ENCODE measurements around the gene ARMC2. TPM values are rescaled to one million over a fixed set of nuclear protein-coding genes. Genes with fewer than 3 reads are reported as not detected.
"Not testable (repeated sequence)": the region's sequence is repeated elsewhere in the genome, so short reads cannot be mapped to it uniquely, and the experiment has no call there.

The ARMC2 gene
- total and polyA plus RNA-seq, 4 donors, result 5.3 to 20.7 (median 8.9) TPM

DNA sequence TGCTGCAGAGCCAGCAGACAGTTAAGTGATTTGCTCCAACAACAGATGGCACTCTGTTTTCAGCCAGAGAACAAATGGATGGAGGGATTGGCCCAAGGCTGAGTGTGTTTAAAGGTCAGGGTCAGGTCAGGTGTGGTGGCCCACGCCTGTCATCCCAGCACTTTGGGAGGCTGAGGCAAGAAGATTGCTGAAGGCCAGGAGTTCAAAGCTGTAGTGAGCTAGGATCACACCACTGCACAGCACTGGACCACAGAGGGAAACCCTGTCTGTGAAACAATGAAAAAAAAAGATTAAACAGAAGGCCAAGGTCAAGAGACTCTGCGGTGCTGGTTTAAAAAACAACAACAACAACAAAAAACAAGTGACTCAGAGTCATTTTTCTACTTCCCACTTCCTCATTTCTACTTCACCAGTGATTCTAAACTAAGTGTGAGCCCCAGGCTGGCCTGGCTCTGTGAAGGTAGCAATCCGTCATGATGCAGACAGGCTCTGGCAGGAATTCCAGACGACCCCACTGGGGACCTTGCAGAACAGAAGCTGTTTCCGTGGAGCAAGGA is 42.5 kb upstream of the ARMC2 start:
- no peak for ATAC-seq (ENCODE audit: low FRiP score)
- Histone ChIP-seq H3K4me3 (ENCODE audit: low read length in 2 of 2) (no peak overlapping the region), H3K27me3 (ENCODE audit: control insufficient read depth in 1 of 2, insufficient read depth in 2 of 2, low read length in 1 of 2) (no peaks in the 10 kb centered on the region), H3K36me3 (ENCODE audit: control insufficient read depth in 1 of 2, insufficient read depth in 2 of 2, low read length in 1 of 2) (no peaks in the 10 kb centered on the region), H3K27ac (ENCODE audit: low read depth in 1 of 2, low read length in 2 of 2) (peak overlapping the region in 1 of 2 donors; percentile 2), H3K4me1 (ENCODE audit: control insufficient read depth in 1 of 2, insufficient read depth in 2 of 2, low read length in 2 of 2) (no peaks in the 10 kb centered on the region), H3K9me3 (ENCODE audit: control insufficient read depth, low read length) (no peaks in the 10 kb centered on the region)
- WGBS, 2 donors, result 44 to 45% methylated on average over 5 of the region's 5 CpGs
- no peak for DNase-seq
- intact Hi-C loops (cut with DNase I), result no loop called here

DNA sequence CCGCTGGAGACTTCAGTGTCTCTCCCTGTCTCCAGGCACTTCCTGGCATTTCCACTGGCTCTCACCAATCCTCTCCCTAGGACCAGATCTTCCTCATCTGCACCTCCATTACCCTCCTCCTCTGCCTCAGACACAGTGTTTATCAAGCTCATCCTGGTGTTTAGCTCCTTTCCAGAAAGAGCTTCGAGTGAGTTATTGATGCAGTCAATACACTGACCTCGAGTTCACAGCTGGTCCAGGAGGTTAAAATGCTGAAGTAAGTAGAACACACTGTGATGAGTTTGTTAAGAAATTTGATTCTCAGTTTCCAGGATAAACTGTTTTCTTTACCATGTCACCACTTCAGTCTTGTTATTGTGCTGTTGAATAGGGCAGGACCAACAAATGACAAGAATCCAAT is 42.1 kb upstream of the ARMC2 start:
- intact Hi-C loops (cut with DNase I), result no loop called here
- H3K27ac ChIP-seq (ENCODE audit: low read depth in 1 of 2, low read length in 2 of 2), result peak overlapping the region in 1 of 2 donors; percentile 2
- 36 to 63% methylated on average over 3 of the region's 3 CpGs for WGBS, 2 donors
- no peaks in the 10 kb centered on the region for H3K4me1 ChIP-seq (ENCODE audit: control insufficient read depth in 1 of 2, insufficient read depth in 2 of 2, low read length in 2 of 2)
- H3K36me3 ChIP-seq (ENCODE audit: control insufficient read depth in 1 of 2, insufficient read depth in 2 of 2, low read length in 1 of 2), result no peaks in the 10 kb centered on the region
- H3K9me3 ChIP-seq (ENCODE audit: control insufficient read depth, low read length), result no peaks in the 10 kb centered on the region
- H3K4me3 ChIP-seq (ENCODE audit: low read length in 2 of 2), result no peak overlapping the region
- DNase-seq, result no peak
- ATAC-seq (ENCODE audit: low FRiP score), result no peak
- no peaks in the 10 kb centered on the region for H3K27me3 ChIP-seq (ENCODE audit: control insufficient read depth in 1 of 2, insufficient read depth in 2 of 2, low read length in 1 of 2)

DNA sequence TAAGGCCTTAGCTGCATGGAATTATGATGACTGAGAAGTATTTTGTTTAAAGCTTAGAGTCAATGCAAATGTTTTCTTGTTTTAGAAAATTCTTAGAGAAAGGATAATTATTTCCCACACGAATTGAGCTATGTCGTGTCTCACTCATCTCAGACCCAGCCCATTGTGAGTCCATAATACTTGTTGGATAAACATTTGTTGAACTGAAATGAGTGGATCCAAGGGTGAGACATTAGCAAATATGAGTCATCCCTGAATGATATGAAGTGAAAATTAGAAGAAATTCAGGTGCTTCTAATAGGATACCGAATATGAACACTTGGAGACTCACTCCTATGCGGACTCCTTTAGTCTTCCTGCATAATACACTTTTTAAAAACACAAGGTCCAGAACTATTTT is 41.6 kb upstream of the ARMC2 start:
- H3K4me1 ChIP-seq (ENCODE audit: control insufficient read depth in 1 of 2, insufficient read depth in 2 of 2, low read length in 2 of 2), result no peaks in the 10 kb centered on the region
- DNase-seq (no peak), ATAC-seq (ENCODE audit: low FRiP score) (no peak)
- H3K27me3 ChIP-seq (ENCODE audit: control insufficient read depth in 1 of 2, insufficient read depth in 2 of 2, low read length in 1 of 2), result no peaks in the 10 kb centered on the region
- H3K9me3 ChIP-seq (ENCODE audit: control insufficient read depth, low read length), result no peaks in the 10 kb centered on the region
- no peak overlapping the region for H3K4me3 ChIP-seq (ENCODE audit: low read length in 2 of 2)
- 85 to 86% methylated on average over 4 of the region's 4 CpGs for WGBS, 2 donors
- H3K27ac ChIP-seq (ENCODE audit: low read depth in 1 of 2, low read length in 2 of 2), result no peak overlapping the region
- intact Hi-C loops (cut with DNase I), result no loop called here
- H3K36me3 ChIP-seq (ENCODE audit: control insufficient read depth in 1 of 2, insufficient read depth in 2 of 2, low read length in 1 of 2), result no peaks in the 10 kb centered on the region

DNA sequence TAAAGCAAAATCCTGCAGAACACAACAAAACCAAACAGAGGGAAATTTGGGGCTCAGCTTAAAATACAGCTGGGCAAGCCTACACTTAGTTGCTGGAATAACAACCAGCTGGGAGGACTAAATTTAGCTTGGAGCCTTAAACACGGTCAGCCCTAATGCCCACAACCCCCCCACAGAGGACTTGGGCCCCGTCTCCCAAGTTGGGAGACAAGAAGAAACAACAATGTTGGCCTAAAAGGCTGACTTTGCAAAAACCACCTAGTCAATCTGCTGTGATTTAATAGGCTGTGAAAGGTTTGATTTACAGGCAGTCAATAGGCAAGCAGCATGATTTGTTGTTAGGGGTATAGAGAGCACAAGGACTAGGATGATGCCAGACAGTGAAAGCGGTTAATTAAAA is 40.3 kb upstream of the ARMC2 start:
- WGBS, 2 donors, result 34 to 37% methylated on average over 3 of the region's 3 CpGs

DNA sequence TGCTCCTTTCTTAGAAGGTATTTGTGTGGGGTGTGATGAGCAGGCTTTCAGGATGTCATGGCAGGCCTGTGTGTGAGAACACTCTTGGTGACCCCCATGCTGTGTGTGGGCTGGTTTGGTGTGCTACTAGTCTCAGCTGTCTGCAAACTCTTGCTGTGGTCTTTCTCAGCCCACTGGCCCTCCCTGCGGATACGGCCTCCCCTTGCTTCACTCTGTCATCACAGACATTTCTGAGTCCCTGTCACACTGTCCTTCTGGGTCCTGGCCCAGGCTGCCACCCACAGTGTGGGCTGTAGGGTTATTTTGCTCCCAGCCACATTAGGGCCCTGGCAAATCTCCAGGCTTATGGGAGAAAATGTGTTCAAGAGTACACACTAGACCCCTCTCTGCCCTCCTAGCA is 39.0 kb upstream of the ARMC2 start:
- Histone ChIP-seq H3K4me3 (ENCODE audit: low read length in 2 of 2) (no peak overlapping the region), H3K4me1 (ENCODE audit: control insufficient read depth in 1 of 2, insufficient read depth in 2 of 2, low read length in 2 of 2) (no peaks in the 10 kb centered on the region), H3K9me3 (ENCODE audit: control insufficient read depth, low read length) (no peaks in the 10 kb centered on the region), H3K27ac (ENCODE audit: low read depth in 1 of 2, low read length in 2 of 2) (no peak overlapping the region), H3K27me3 (ENCODE audit: control insufficient read depth in 1 of 2, insufficient read depth in 2 of 2, low read length in 1 of 2) (no peaks in the 10 kb centered on the region), H3K36me3 (ENCODE audit: control insufficient read depth in 1 of 2, insufficient read depth in 2 of 2, low read length in 1 of 2) (no peaks in the 10 kb centered on the region)
- ATAC-seq (ENCODE audit: low FRiP score) (no peak), DNase-seq (no peak)
- intact Hi-C loops (cut with DNase I), result no loop called here
- 88 to 97% methylated on average over 2 of the region's 2 CpGs for WGBS, 2 donors

More for the DNA sequence above, 40.3 kb upstream of the ARMC2 start:
- Histone ChIP-seq H3K36me3 (ENCODE audit: control insufficient read depth in 1 of 2, insufficient read depth in 2 of 2, low read length in 1 of 2) (no peaks in the 10 kb centered on the region), H3K4me1 (ENCODE audit: control insufficient read depth in 1 of 2, insufficient read depth in 2 of 2, low read length in 2 of 2) (no peaks in the 10 kb centered on the region), H3K27me3 (ENCODE audit: control insufficient read depth in 1 of 2, insufficient read depth in 2 of 2, low read length in 1 of 2) (no peaks in the 10 kb centered on the region), H3K4me3 (ENCODE audit: low read length in 2 of 2) (no peak overlapping the region), H3K27ac (ENCODE audit: low read depth in 1 of 2, low read length in 2 of 2) (no peak overlapping the region), H3K9me3 (ENCODE audit: control insufficient read depth, low read length) (no peaks in the 10 kb centered on the region)
- intact Hi-C loops (cut with DNase I), result no loop called here
- DNase-seq, result no peak
- ATAC-seq (ENCODE audit: low FRiP score), result no peak

DNA sequence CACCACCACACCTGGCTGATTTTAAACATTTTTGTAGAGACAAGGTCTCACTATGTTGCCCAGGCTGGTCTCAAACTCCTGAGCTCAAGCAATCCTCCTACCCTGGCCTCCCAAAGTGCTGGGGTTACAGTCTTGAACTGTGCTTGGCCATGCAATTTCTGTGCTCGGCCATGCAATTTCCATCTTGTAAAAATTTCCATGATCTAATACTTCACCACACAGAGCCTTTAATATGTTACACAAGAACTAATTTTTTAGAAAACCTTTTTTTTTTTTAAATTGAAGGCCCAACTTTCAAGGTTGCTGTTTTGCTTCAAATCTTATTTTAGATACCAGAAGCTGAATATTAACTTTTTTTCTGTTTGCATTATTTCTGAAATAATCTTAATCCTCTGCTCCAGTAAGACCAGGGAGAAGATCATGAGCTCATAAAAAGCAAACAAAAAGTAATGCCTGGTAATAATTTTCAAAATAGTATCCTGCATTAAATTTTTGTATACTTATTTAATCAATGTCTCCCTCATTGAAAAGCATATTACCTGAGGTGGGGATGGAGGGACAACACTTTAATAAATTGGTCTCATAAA is 38.1 kb upstream of the ARMC2 start:
- H3K4me1 ChIP-seq (ENCODE audit: control insufficient read depth in 1 of 2, insufficient read depth in 2 of 2, low read length in 2 of 2), result no peaks in the 10 kb centered on the region
- no peak overlapping the region for H3K4me3 ChIP-seq (ENCODE audit: low read length in 2 of 2)
- intact Hi-C loops (cut with DNase I), result no loop called here
- WGBS, 2 donors, result 41 to 49% methylated on average over 1 of the region's 1 CpG
- DNase-seq, result no peak
- H3K27me3 ChIP-seq (ENCODE audit: control insufficient read depth in 1 of 2, insufficient read depth in 2 of 2, low read length in 1 of 2), result no peaks in the 10 kb centered on the region
- H3K9me3 ChIP-seq (ENCODE audit: control insufficient read depth, low read length), result no peaks in the 10 kb centered on the region
- no peak for ATAC-seq (ENCODE audit: low FRiP score)
- no peaks in the 10 kb centered on the region for H3K36me3 ChIP-seq (ENCODE audit: control insufficient read depth in 1 of 2, insufficient read depth in 2 of 2, low read length in 1 of 2)
- H3K27ac ChIP-seq (ENCODE audit: low read depth in 1 of 2, low read length in 2 of 2), result no peak overlapping the region

DNA sequence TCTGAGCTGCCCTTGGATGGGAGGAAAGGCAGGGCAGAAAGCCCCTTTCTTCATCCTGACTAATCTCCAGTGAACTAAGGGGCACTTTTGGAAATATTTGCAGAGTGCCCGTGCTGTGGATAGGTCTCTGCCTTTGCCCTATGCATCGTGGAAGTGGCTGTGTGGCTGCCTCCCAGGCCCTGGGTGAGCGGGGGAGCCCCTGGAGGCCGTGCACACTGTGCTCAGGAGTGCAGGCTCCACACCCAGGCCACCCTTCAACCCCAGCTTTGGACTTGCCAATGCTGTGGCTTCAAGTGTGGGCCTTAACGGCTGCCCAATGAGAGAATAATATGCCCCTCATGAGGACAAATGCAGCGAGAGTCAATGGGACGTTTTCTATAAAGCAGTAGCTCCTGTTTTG is 36.7 kb upstream of the ARMC2 start:
- Histone ChIP-seq H3K27me3 (ENCODE audit: control insufficient read depth in 1 of 2, insufficient read depth in 2 of 2, low read length in 1 of 2) (no peaks in the 10 kb centered on the region), H3K36me3 (ENCODE audit: control insufficient read depth in 1 of 2, insufficient read depth in 2 of 2, low read length in 1 of 2) (no peaks in the 10 kb centered on the region)

DNA sequence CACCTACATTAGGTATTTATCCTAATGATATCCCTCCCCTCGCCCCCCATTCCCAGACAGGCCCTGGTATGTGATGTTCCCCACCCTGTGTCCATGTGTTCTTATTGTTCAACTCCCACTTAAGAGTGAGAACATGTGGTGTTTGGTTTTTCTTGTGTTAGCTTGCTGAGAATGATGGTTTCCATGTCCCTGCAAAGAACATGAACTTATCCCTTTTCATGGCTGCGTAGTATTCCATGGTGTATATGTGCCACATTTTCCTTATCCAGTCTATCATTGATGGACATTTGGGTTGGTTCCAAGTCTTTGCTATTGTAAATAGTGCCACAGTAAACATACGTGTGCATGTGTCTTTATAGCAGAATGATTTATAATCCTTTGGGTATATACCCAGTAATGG is 35.0 kb upstream of the ARMC2 start:
- intact Hi-C loops (cut with DNase I), result not testable (repeated sequence)

More for the DNA sequence above, 36.7 kb upstream of the ARMC2 start:
- DNase-seq, result no peak
- WGBS, 2 donors, result 78 to 85% methylated on average over 7 of the region's 7 CpGs
- Histone ChIP-seq H3K4me1 (ENCODE audit: control insufficient read depth in 1 of 2, insufficient read depth in 2 of 2, low read length in 2 of 2) (no peaks in the 10 kb centered on the region), H3K9me3 (ENCODE audit: control insufficient read depth, low read length) (no peaks in the 10 kb centered on the region), H3K4me3 (ENCODE audit: low read length in 2 of 2) (no peak overlapping the region), H3K27ac (ENCODE audit: low read depth in 1 of 2, low read length in 2 of 2) (no peak overlapping the region)
- peak; percentile 33 for ATAC-seq (ENCODE audit: low FRiP score)
- intact Hi-C loops (cut with DNase I), result no loop called here

DNA sequence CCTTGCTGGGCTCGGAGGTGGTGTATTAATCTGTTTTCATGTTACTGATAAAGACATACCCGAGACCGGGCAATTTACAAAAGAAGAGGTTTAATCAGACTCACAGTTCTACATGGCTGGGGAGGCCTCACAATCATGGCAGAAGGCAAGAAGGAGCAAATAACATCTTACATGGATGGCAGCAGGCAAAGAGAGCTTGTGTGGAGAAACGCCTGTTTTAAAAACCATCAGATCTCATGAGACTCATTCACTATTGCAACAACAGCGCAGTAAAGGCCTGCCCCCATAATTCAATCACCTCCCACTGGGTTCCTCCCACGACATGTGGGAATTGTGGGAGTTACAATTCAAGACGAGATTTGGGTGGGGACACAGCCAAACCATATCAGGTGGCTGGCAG is 30.9 kb upstream of the ARMC2 start:
- H3K27me3 ChIP-seq (ENCODE audit: control insufficient read depth in 1 of 2, insufficient read depth in 2 of 2, low read length in 1 of 2); intact Hi-C loops (cut with DNase I): not testable (repeated sequence)
- 93 to 95% methylated on average over 7 of the region's 7 CpGs for WGBS, 2 donors

More for the DNA sequence above, 35.0 kb upstream of the ARMC2 start:
- H3K4me3 ChIP-seq (ENCODE audit: low read length in 2 of 2); H3K9me3 ChIP-seq (ENCODE audit: control insufficient read depth, low read length); DNase-seq; H3K27me3 ChIP-seq (ENCODE audit: control insufficient read depth in 1 of 2, insufficient read depth in 2 of 2, low read length in 1 of 2); H3K4me1 ChIP-seq (ENCODE audit: control insufficient read depth in 1 of 2, insufficient read depth in 2 of 2, low read length in 2 of 2); H3K36me3 ChIP-seq (ENCODE audit: control insufficient read depth in 1 of 2, insufficient read depth in 2 of 2, low read length in 1 of 2); ATAC-seq (ENCODE audit: low FRiP score); H3K27ac ChIP-seq (ENCODE audit: low read depth in 1 of 2, low read length in 2 of 2): not testable (repeated sequence)
- WGBS, 2 donors, result 73 to 96% methylated on average over 2 to 3 of the region's 3 CpGs

More for the DNA sequence above, 30.9 kb upstream of the ARMC2 start:
- not testable (repeated sequence) for H3K36me3 ChIP-seq (ENCODE audit: control insufficient read depth in 1 of 2, insufficient read depth in 2 of 2, low read length in 1 of 2); H3K4me3 ChIP-seq (ENCODE audit: low read length in 2 of 2); H3K9me3 ChIP-seq (ENCODE audit: control insufficient read depth, low read length); H3K4me1 ChIP-seq (ENCODE audit: control insufficient read depth in 1 of 2, insufficient read depth in 2 of 2, low read length in 2 of 2); DNase-seq; H3K27ac ChIP-seq (ENCODE audit: low read depth in 1 of 2, low read length in 2 of 2); ATAC-seq (ENCODE audit: low FRiP score)
